GM20431 (cell line): Measurements from ENCODE around the gene ATP6V0D1.

Experiments
- in situ Hi-C: fragments of 300-500 bp; cut with MseI, MboI; formaldehyde crosslinking; loops from one replicate; pipeline ENCODE4 v1.15.0; 2020; ENCODE audit warnings: low sequenced_read_pairs; ENCODE audit not compliant: unreplicated experiment

Gene ATP6V0D1

DNA sequence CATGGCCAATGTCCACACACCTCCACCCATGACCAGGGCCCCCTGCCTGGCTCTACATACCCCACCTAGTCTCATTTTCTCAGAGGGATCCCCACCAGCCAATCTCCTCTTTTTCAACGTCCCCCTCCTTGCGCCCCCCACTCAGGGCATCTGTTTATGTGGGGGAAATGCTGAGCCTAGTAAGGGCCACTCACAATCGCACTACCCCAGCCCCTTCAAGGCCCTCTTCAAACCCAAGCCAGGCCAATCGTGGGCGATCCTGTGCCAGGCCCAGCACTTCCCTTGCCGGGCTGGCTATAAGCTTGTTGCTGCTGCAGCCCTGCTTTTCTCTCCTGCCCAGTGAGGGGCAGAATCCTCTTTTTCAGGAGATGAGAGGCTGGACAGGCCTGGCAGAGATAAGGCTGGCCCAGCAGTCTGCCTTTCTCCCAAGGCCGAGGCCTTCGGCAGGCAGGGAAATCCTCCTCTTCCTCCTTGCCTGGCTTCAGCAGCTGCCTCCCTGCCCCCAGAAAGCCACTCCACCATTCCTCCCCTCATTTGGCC, 33.9 kb downstream of the ATP6V0D1 start:
- in situ Hi-C loops = no loop called here

DNA sequence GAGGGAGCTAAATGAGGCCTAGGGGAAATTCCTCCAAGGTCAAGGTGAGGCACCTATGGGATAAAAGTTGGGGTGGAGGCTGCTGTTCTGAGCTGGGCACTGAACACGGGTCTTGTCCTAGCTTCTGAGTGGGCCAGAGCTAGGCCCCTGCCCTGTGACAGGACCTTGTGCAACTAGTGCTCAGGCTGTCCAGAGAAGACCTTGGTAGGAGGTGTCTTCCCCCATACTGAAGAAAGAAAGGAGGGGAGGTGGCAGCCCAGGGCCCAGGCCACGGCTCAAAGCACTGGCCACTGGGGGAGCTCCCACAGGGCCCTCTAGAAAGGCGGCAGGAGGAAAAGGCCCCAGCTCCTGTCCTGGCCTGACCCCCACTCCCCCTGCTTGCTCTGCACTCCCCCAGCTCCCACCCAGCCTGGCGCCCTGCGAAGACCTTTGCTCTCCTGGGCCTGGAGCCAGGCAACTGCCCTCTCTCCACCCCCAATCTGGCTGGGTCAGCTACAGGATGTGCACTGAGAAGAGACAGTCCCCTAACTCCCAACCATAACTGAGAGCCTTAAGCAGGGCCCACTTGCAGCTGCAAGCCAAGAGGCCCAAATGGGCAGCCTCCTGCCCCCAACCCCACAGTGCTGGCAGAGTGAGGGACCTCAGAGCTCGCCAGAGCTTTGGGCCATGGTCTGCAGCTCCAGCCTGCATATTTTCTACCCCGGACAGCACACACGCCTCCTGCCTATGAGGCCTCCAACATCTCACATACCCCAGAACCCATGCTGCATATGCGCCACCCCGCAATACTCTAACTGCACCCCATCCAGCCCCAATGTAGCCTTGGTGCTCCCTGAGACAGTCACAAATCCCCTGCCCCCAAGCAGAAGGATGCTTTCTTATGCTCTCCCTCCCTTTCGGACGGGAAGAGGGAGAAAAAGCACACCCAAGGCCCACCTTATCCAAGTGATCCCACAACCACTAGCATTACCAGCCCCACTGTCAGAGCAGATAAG, 34.7 kb downstream of the ATP6V0D1 start:
- in situ Hi-C loops = no loop called here

DNA sequence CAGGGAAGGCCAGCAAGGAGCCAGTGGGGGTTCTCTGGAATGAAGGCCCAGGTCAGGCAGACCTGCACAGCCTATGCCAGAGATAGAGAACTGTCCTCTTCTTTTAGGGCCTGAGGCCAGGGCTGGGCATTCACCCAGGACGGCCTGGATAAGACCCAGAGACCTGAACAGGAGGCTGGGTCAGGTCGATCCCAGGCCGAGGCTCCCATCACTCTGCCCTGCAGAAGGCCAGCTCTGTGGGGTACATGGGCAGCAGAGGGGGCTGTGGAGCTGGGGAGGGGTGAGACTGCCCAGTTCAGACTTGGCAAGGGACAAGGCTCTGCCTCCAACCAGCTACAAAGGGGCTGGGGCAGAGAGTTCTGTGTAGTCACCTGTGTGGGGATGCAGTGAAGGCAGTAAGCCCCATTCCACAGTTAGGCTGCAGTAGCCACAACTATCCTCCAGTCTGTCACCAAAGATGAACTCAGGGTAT, 35.5 kb downstream of the ATP6V0D1 start:
- in situ Hi-C loops = no loop called here

DNA sequence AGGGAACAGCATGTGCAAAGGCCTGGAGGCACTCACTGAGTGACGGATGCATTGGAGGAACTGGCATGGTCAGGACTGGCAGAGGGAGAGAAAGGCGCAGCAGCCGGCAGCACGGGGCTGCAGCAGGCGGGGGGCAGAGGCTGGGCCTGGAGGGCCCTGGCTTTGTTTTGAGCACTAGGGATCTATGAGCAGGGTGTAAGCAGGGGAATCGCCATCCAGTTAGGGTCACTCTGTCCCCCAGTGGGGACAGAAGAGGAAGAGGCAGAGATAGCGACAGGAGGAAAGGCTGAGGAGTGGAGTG, 35.9 kb downstream of the ATP6V0D1 start:
- in situ Hi-C loops = no loop called here

DNA sequence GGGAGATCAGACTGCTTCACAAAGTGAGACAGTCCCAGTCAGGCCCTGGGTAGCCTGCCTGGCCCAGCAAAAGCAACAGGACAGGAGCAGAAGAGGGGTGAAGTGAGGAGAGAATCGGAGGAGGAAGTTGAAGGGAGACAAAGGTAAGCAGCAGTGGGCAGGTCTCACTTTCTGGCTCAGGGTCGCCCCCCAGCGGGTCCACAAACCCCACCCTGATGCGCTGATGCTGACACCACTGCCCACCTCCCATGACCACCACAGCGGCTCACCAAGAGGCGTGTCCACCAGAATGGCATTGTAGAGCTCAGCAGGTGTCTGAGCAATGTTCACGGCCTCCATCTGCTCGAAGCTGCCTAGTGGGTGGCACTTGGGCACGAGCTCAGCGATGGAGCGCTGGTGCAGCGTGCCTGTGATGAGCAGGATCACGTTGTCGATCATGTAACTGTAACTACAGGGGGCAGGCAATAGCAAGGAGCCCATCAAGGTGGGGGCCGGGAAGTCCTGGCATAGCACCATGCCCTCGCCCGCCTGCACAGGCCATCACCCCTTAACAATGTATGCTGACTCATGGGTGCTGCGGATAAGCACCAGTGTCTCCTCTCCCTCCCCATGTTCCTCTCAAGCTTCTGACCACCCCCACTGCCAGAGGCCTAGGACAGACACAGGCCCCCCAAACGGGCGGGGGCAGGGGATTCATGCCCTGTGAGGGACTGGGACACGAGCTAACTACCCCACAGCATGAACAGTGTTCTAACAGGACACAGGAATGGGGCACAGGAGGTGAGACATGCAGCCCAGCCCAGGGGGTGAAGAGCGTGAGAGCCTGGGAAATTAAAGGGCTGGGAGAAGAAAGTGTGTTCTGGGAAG, 36.5 kb downstream of the ATP6V0D1 start:
- in situ Hi-C loops = no loop called here

DNA sequence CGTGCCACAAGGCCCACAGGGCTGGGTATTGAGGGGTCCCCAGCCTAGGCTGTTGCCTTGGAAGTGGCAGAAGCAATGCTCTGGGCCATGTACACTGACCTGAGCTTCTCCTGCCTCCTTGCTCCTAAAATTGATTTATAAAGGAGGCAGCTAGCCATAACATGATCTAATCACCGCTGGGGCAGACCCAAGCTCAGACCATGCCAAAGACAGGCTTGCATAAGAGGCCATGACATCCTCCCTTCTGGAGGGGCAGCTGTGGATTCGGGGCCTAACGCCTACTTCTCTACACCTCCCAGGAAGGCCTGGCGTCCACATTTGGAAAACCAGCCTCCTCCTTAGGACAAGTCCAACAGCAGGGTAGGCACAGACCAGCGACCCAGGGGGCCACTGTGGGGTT, 37.7 kb downstream of the ATP6V0D1 start:
- in situ Hi-C loops = no loop called here

DNA sequence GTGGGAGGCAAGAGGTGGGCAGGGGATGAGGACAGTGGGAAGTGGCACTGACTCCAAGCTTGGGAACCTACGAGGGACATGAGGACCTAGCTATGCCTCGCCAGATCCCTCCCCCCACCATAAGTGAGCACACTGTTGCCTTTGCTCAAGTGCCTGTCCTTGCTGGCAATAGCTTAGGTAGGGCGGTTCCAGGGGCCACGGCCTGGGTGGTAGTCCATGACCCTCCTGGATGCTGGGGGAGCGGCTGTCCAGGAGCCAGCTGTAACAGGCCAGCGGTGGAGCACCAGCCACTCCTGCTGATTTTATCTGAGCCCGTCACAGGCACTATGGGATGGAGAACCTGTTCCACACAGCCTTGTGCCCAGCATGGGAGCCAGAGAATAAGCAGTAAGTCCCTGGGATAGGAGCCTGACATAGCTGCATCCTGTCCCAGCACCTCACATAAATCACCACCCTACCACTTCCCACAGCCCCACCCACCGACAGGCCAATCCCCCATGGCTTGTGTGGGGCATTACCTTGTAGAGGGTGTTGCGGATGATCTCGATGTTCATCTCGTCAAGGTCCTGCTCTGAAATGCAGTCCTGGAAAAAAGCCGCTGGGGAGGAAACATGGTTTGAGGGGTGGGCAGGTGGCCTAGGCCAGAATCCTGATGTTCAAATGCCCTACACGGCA, 38.2 kb downstream of the ATP6V0D1 start:
- in situ Hi-C loops = no loop called here

DNA sequence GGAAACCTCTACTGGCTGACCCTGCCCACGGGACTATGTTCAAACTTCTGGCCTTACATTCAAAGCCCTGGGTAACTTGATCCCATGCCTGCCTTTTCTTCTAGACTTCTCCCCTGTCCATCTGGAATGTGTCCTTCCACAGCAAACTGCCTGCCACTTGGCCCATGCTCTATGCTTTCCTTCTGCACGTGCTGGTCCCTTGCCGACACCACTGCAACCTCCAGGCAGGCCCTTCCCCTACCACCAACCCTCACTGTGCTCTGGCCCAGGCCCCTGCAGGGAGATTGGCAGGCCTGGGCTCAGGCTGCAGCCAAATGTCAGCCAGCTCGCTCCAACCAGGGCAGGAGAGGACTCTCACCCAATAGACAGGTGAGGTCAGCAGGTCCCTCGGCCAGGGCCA, 39.0 kb downstream of the ATP6V0D1 start:
- in situ Hi-C loops = no loop called here

DNA sequence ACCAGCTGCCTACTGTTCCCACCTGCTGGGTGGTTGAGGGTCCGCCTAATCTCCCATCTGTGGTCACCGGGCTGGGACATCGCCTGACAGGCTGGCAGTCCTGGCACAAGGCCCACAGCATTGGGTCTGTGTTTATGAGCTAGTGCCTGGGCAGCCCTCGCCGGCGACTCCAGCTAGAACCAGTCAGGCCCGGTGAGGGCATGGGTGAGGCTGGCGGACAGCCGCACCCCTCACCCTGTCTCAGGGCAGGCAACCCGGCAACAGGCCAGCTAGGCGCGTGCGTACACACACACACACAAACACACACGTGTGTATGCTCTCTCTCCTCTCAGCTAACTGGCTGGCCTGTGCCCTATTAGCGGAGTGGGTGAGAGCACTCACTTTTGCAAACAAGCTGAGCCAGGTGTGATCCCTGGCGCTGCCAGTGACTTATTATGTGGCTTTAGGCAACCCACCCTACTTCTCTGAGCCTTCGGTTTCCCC, 39.6 kb downstream of the ATP6V0D1 start:
- in situ Hi-C loops = no loop called here

DNA sequence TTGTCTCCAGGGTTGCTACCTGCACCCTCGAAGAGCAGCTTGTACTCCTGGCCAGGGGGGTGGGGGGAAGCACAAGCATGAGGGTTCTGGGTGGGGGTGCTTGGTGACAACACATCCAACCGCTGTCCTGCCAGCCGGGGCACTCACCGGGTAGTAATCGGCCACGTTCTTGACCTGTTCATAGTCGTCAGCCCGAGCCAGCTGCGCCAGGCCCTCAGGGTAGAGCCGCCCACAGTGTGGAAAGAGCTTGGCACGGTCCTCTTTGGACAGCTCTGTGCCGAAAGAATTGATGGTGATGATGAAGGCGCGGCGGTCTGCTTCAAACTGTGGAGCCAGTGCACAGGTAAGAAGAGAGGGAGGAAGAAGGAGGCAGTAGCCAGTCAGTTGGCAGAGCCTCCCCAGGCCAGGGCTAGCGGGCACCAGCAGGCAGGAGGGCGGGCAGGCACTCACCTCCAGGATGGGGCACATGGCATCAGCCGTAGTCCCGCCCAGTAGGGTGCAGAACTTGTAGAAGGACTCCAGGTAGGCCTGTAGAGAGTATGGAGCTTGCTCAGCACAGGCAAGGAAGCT, 42.0 kb downstream of the ATP6V0D1 start:
- in situ Hi-C loops = no loop called here

DNA sequence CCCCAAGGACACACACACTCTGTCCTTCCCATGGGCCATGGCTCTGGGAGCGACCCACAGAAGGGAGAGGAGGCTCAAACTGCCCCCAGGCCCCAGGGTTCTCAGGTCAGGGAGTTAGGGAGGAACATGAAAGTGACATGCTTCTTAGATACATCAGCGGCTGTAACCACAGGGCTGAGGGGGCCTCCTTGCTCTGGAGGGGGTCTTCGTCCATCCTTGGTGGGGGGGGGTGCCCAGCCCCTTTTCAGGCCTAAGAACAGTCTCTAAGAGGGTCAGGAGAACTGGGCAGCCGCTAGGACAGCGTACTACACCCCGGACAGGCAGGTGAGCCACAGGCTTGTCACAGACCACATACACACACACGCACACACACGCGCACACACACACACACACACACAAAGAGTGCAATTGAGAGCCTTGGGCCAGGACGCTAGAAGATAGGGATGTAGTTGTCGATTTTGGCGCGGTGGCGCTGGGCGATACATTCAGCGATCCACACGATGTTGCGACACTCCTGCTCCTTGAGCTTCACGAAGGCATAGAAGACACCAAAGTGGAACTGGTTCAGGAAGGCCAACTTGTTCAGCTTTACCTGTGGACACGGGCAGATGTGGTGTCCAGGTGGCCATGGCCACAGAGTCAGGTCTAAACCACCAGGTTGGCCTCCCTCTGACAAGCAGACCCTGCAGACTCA, 42.7 kb downstream of the ATP6V0D1 start:
- in situ Hi-C loops = no loop called here

DNA sequence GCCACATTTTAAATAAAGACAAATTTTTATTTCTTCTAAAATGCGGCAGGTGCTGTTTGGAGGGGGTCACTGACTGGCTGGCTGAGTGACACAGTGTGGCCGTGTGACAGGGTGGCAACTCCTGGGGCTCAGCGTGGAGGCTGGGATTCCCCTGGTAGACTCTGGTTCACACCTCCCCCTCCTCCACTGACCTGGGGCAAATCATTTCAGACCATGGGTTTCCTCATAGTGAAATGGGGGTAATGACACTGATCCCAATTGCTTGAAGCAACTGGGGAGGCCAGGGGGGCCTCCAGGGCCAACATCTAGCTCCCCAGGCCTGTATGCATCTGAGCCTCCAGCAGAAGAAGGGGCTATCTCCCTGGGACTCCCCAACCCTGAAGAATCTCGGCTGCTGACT, 43.4 kb downstream of the ATP6V0D1 start:
- in situ Hi-C loops = no loop called here

DNA sequence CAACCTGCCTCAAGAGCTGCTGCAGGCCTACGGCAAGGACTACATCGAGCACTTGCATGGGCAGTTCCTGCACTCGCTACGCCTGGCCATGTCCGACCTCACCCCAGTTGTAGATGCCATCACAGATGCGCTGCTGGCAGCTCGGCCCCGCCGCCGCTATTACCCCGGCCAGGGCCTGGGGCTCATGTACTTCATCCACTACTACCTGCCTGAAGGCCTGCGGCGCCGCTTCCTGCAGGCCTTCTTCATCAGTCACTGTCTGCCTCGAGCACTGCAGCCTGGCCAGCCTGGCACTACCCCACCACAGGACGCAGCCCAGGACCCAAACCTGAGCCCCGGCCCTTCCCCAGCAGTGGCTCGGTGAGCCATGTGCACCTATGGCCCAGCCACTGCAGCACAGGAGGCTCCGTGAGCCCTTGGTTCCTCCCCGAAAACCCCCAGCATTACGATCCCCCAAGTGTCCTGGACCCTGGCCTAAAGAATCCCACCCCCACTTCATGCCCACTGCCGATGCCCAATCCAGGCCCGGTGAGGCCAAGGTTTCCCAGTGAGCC, 44.2 kb downstream of the ATP6V0D1 start:
- in situ Hi-C loops = no loop called here

DNA sequence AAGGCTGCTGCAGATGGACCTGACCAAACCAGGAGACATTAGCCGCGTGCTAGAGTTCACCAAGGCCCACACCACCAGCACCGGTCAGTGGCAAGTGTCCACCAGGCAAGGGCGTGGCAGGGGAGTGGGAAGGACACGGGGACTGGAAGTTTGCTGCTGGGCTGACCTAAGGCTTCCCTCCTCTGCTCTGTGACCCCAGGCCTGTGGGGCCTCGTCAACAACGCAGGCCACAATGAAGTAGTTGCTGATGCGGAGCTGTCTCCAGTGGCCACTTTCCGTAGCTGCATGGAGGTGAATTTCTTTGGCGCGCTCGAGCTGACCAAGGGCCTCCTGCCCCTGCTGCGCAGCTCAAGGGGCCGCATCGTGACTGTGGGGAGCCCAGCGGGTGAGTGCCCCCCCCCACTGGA, 45.2 kb downstream of the ATP6V0D1 start:
- in situ Hi-C loops = no loop called here

DNA sequence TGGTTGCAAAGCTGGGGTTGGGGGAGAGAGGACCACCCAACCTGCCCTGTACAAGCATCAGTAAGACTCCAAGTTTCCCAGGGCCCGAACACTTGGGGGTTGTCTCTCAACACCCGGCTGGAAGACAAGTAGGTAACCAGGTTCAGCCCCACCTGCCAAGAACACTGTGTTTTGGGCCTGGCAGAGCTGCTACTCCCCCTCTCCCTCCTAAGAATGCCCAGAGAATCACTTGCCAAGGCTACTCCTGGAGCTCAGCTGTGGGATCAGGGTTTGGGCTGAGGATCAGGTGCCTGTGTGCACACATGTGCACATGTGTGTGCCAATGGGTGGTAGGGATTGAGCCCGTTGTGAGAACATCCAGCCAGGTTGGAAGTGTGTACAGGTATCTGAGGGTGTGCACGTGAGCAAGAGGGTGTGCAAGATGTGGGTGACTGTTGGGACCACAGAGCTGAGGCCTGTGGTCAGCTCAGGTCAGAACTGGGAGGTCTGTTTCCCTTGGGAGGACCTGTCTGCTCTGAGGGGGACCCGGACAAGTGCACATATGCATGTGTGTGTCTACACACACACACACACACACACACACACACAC, 47.7 kb downstream of the ATP6V0D1 start:
- in situ Hi-C loops = no loop called here

DNA sequence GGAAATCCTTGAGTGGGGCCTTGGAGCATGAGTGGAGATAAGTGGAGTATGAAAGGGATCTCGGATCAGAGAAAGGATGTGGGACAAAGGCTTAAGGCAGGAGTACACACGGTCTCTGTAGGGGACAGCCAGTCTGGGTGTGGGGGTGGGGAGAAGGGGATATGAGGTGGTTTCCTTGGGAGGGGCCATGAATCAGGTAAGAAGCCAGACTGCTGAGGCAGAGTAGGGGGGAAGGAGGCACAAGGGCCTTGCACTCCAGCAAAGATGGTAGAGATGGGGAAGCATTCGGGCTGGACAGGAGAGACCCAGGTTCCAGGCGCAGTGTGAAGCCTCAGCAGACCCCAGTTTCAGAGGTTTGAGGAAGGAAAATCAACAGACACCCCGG, 48.5 kb downstream of the ATP6V0D1 start:
- in situ Hi-C loops = no loop called here

DNA sequence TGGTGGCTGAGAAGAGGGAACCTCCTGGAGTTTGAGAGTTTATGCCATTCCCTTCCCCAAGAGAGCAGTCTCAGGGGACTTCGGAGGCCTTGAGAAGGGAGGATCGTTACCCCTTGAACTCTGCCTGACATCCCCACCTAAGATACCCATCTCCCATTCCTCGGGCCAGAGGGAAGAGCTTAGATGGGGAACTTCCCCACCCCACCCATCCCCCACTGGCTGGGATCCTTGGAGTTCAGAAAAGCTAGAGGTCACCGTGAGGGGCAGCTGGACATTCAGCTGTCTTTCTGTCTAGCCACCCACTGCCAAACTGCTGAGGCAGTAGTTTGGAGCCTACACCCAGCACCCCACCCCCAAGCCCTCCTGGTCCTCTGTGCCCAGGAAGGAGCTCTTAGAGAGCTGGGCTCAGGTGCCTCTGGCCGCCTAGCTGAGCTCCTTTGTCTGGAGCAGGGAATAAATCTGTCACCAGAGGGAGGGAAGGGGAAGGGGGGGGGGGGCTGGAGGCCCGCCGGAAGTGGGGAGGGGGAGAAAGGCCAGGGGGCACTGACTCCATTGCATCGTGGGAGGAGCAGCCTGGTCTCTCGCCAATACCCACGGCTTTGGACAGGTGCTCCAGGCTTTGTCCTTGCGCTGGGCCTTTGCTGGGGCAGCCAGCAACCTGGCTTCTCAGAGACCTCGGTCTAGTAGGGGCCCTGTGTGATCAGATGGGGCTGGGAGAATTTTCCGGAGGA, 49.0 kb downstream of the ATP6V0D1 start:
- in situ Hi-C loops = no loop called here
